ENCODE results near the gene MAGEA11. TPM values are rescaled to one million over a fixed set of nuclear protein-coding genes. Genes with fewer than 3 reads are reported as not detected.
A peak's percentile ranks its signal among the peaks of the same experiment; 100 is the strongest.
"Not testable (repeated sequence)": the region's sequence is repeated elsewhere in the genome, so short reads cannot be mapped to it uniquely, and the experiment has no call there.

MAGEA11 gene
- total and polyA plus RNA-seq, 8 donors = not detected

DNA sequence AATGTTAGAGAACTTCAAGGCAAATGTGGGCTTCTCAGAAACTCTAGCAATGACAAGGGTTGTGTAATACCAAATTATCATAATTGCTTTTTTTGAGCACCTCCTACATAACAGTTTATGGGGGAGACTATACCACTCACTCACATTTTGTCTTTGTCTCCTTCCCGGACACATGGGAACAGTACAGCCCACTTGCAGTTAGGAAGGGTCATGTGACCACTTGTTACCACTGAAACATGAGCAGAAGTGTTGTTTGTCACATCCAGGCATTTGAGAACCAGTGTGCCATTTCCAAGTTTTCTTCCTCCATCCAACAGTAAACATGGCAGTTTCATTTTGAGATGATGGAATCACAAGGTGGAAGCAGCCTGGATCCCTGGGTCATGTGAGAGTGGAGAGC, 6.9 kb downstream of the MAGEA11 start:
- DNase-seq (no peak), ATAC-seq (no peak)
- Histone ChIP-seq H3K4me1 (no peaks in the 10 kb centered on the region), H3K9me3 (no peaks in the 10 kb centered on the region), H3K4me3 (no peak overlapping the region), H3K27ac (no peak overlapping the region), H3K36me3 (no peaks in the 10 kb centered on the region), H3K27me3 (no peaks in the 10 kb centered on the region)
- TF ChIP-seq, protein P1, sequence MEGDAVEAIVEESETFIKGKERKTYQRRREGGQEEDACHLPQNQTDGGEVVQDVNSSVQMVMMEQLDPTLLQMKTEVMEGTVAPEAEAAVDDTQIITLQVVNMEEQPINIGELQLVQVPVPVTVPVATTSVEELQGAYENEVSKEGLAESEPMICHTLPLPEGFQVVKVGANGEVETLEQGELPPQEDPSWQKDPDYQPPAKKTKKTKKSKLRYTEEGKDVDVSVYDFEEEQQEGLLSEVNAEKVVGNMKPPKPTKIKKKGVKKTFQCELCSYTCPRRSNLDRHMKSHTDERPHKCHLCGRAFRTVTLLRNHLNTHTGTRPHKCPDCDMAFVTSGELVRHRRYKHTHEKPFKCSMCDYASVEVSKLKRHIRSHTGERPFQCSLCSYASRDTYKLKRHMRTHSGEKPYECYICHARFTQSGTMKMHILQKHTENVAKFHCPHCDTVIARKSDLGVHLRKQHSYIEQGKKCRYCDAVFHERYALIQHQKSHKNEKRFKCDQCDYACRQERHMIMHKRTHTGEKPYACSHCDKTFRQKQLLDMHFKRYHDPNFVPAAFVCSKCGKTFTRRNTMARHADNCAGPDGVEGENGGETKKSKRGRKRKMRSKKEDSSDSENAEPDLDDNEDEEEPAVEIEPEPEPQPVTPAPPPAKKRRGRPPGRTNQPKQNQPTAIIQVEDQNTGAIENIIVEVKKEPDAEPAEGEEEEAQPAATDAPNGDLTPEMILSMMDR (IDR thresholded peaks at IDR 0.05) = no peak
- intact Hi-C loops (cut with DNase I) = no loop called here

DNA sequence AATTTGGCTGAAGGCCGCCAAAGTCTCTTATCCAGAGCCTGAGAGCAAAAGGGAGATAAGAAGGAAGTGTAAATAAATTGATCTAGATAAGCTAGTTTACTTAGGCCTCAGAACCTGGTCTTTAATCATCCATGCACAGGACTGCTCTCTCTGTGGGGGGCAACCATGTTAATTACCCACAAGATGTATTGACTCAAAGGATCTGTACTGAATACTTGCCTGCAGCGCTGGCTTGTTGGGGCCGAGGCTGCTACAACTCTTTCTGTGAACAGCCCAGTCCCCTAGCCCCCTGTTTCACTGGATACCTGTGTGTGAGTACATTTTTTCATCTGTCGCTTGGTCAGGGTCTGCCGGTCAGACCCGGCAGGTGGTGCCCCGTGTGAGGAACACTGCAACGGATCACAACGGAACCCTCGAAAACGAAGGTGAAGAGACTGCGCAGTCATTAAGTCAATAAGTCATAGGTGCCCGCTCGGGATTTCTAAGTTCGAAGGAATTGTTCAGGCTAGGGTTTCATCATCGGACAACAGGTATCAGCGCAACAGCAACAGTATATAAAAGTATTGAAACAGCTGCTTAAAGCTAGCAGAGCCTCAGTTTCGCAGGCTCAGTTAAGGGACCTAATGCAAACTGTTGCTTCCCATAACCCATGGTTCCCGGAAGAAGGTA, 8.3 kb downstream of the MAGEA11 start:
- H3K4me3 ChIP-seq = no peak overlapping the region
- ATAC-seq = no peak
- H3K9me3 ChIP-seq = no peaks in the 10 kb centered on the region
- TF ChIP-seq, protein P1 (IDR thresholded peaks at IDR 0.05) = no peak
- peak in 1 of 4 donors; percentile 1 for DNase-seq
- intact Hi-C loops (cut with DNase I) = no loop called here
- H3K4me1 ChIP-seq = no peaks in the 10 kb centered on the region
- no peak overlapping the region for H3K27ac ChIP-seq
- no peaks in the 10 kb centered on the region for H3K36me3 ChIP-seq
- no peaks in the 10 kb centered on the region for H3K27me3 ChIP-seq

DNA sequence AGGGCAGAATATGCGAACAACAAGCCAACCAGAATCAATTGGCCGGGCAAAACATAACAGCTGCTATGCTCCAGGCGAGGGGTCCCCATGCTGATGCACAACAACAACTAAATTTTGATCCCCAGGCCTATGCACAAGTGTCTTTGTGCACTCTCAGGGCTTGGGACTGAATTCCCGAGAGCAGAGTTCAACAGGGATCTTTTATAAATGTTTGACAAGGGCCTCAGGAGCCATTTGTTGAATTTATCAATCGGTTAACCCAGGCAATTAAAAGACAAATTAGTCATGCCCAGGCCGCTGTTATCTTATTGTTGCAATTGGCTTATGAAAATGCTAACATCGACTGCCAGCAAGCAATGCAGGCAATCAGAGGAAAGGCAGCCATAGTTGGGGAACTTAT, 9.4 kb downstream of the MAGEA11 start:
- DNase-seq; H3K9me3 ChIP-seq; H3K4me1 ChIP-seq; H3K27me3 ChIP-seq; ATAC-seq; intact Hi-C loops (cut with DNase I); H3K4me3 ChIP-seq; H3K27ac ChIP-seq; H3K36me3 ChIP-seq: not testable (repeated sequence)

DNA sequence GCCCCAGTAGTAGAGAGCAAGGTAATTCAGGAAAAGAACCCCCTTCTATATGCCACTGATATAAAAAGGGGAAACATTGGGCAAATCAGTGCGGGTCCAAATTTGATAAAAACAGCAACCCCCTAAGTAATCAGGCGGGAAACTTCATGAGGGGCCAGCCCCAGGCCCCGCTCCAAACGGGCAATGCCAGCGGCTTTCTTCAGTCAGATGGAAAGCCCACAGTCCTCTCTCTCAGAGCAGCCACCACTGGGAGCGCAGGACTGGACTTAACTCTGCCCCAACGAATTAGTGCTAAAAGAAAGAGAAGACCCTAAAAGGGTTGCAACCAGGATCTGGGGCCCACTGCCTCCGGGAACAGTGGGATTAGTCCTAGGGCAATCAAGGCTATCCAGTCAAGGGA, 9.9 kb downstream of the MAGEA11 start:
- ATAC-seq = no peak
- no peaks in the 10 kb centered on the region for H3K4me1 ChIP-seq

DNA sequence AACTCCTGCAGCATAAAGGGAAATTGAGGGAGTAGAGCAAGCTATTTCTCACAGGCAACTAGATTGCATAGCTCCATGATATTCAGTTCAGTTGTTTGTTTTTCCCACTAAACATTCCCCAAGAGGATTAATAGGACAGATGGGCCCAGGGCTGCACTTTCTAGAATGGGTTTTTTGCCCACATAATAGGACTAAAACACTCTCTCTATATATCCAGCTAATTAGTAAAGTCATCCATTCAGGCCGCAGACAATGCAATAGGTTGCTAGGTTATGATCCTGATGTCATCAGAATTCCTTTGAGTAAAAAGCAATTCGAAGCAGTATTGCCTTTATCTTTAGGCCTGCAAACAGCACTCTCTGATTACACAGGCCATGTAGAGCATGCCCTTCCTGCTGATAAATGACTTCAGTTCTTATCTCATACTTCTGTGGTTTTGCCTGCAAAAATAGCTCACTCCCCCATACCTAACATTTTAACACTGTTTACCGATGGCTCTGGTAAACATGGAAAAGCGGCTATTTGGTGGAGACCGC, 11.8 kb downstream of the MAGEA11 start:
- intact Hi-C loops (cut with DNase I); ATAC-seq; H3K27me3 ChIP-seq; H3K4me1 ChIP-seq; H3K9me3 ChIP-seq; DNase-seq; H3K4me3 ChIP-seq; H3K27ac ChIP-seq; H3K36me3 ChIP-seq: not testable (repeated sequence)

More for the DNA sequence above, 9.9 kb downstream of the MAGEA11 start:
- no peak overlapping the region for H3K4me3 ChIP-seq
- intact Hi-C loops (cut with DNase I) = no loop called here
- no peaks in the 10 kb centered on the region for H3K36me3 ChIP-seq
- no peak overlapping the region for H3K27ac ChIP-seq
- H3K9me3 ChIP-seq = no peaks in the 10 kb centered on the region
- TF ChIP-seq, protein P1 (IDR thresholded peaks at IDR 0.05) = no peak
- H3K27me3 ChIP-seq = no peaks in the 10 kb centered on the region
- DNase-seq = no peak

DNA sequence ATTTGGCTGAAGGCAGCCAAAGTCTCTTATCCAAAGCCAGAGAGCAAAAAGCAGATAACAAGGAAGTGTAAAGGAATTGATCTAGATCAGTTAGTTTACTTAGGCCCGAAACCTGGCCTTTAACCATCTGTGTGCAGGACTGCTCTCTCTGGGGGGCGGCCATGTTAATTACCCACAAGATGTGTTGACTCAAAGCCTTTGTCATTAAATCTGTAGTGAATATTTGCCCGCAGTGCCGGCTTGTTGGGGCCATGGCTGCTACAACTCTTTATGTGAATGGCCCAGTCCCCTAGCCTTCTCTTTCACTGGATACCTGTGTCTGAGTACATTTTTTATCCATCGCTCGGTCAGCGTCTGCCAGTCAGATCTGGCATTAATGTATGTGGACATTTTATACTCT, 15.4 kb downstream of the MAGEA11 start:
- H3K4me1 ChIP-seq; H3K27ac ChIP-seq; ATAC-seq; H3K4me3 ChIP-seq; intact Hi-C loops (cut with DNase I); H3K36me3 ChIP-seq; H3K27me3 ChIP-seq; H3K9me3 ChIP-seq; DNase-seq: not testable (repeated sequence)

DNA sequence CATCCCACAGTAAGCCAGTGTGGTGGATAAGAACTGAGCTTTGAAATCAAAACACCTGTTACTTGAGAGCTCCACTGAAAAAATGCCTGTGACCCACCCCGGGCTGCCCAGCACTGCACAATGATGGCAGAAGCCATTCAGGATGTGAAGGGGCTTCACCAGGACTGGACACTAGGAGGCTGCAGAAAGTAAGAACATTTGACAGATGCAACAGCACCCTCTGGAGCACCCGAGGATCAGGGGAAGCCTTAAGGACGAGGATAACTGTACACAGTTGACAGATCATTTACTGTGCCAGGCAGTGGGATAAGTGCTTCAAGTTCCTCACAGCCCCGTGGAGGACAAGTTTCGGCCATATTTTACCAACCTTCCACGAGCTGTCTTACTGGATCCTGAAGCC, 30.4 kb downstream of the MAGEA11 start:
- H3K9me3 ChIP-seq; ATAC-seq; DNase-seq; H3K27ac ChIP-seq; H3K27me3 ChIP-seq; H3K4me3 ChIP-seq; intact Hi-C loops (cut with DNase I); H3K36me3 ChIP-seq; H3K4me1 ChIP-seq: not testable (repeated sequence)

DNA sequence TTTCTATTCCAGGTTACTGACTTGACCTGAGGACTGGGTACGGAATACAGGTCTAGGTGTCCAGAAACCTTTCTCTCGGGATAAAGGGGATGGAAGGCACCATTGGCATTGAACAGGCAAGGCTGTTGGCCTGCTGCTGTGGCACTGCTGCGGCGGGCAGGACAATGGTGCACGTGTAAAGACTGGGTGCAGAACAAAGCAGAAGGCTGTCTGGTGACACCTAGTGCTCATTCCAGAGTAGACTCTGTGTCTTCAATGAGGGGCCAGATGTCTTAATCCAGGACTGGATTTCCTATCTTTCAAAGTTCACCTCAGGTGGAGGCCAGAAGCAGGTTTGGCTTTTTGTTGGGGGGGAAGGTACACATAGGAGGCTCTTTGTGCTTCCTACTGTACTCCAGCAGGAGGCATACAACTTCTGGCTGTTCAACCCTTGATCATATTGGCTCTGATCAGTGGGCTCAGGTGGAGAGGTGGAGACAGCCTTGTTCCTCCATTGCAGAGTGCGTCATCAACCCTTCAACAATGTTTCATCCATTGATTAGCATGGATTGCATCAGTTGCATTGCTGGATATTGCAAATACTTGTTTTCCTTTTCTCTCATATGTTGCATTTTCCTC, 34.6 kb downstream of the MAGEA11 start:
- intact Hi-C loops (cut with DNase I); H3K27me3 ChIP-seq; H3K4me1 ChIP-seq; H3K9me3 ChIP-seq; H3K36me3 ChIP-seq; DNase-seq; H3K27ac ChIP-seq; ATAC-seq; H3K4me3 ChIP-seq: not testable (repeated sequence)
